T follicular helper cell (primary cell): Measurements from ENCODE around the gene TRPV3.
A peak's percentile ranks its signal among the peaks of the same experiment; 100 is the strongest.

Experiments used
- DNase-seq: peaks from one replicate; pipeline ENCODE4 v3.0.0-alpha.2; 2020; ENCODE audit warnings: low read depth

The TRPV3 gene

DNA sequence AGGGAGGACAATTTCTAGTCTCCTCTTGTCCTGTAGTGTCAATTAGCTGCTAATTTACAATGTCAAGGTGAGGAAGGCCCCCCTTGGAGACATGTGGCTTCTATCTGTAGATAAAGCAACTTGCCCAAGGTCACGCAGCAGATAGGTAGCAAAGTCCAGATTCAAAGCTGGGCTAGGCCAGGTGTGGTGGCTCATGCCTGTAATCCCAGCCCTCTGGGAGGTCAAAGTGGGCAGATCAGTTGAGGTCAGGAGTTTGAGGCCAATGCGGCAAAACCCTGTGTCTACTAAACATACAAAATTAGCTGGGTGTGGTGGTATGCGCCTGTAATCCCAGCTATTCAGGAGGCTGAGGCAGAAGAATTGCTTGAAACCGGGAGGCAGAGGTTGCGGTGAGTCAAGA lies 11.1 kb downstream of the TRPV3 start:
- DNase-seq = no peak

- no peak for DNase-seq
Measured at GRCh38 chr17:3545151-3545550, 12.5 kb downstream of the TRPV3 start.

DNA sequence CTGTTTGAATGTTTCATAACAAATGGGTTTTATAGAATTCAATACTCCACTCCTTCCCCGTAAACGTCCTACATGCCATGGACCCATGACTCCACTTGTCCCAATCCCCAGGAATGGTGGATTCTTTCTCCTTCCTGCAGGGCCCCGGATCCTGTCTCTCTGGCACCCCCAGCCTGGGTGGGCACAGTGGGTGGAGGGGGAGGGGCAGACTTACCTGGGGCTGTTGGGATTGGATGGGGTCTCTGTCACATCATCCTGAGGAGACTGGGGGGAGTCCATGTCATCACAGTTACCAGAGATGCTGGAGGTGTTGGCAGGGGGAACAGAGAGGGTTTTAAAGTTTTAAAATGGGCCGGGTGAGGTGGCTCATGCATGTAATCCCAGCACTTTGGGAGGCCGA lies 13.2 kb downstream of the TRPV3 start:
- DNase-seq = no peak

GRCh38 chr17:3543453-3543852 lies 14.2 kb downstream of the TRPV3 start:
- DNase-seq = no peak

DNA sequence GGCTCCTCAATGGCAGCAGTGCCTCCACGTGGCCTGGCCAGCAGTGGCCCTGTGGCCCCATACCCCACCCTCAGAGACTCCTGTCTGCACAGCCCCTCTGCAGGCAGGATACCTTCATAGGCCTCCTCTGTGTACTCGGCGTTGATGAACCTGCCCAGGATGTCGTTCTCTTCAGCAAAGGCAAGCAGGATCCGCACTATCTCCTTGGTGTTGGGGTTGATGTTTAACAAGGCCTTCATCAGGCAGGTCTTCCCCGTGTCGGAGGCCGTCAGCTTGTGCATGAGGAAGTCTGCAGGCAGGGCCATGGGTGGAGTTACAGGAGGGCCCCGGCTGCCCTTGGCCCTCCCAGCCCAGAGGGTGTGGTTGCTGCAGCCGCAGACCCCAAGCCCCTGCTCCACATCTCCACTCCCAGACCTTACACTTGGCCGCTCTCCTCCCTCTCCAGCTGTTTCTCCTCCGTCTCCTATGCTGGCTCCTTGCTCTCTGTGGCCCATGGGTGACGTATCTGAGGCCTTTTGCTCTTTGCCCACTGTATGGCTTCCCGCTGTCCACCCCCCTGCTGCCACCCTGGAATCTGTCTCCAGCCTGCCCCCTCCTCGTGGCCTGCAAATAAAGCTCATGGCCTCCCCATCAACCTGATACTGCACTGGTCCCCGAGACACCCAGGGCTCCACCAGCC lies 15.1 kb downstream of the TRPV3 start:
- DNase-seq = no peak

DNA sequence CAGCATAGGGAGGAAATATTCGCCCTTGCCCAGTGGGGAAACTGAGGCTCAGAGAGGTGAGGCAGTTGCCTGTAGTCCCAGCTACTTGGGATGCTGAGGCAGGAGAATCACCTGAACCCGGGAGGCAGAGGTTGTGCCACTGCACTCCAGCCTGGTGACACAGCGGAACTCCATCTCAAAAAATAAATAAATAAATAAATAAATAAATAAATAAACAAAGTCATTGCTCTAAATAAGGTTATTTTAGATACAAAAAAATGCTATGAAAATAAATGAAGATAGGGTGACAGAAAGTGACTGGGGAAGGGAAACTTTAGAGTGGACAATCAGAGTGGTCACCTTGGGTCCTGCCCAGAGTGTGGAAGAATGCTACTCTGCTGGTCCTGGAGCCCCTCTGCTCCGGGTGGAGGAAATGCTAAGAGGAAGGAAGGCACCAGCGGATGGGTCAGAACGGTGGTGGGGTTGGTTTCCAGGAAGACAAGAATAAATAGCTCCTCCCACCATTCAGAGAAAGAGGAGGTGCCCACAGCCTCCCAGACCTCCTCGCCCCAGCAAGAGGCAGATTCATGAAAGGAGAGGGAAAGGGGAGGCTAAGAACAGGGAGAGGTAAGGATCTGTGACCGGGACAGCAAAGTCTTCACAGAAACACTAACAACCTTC lies 17.6 kb downstream of the TRPV3 start:
- DNase-seq = no peak

DNA sequence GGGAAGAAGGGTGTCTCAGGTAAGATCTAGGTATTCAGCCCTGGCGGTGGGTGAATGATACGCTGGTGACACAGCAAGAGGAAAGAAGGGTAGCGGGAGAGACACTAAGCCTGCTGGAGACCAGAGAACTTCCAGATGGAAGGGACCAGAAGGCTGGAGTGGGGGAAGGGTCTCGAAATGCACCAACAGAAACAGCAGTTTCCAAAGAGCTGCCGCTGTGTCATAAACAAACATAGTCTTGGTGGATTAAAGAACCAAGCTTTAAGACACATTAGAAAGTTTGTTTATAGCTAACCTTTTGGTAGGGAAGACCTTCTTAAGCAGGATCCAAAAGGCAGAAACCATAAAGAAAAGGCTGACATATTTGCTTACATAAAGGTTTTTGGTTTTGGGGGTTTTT lies 20.9 kb downstream of the TRPV3 start:
- no peak for DNase-seq

DNA sequence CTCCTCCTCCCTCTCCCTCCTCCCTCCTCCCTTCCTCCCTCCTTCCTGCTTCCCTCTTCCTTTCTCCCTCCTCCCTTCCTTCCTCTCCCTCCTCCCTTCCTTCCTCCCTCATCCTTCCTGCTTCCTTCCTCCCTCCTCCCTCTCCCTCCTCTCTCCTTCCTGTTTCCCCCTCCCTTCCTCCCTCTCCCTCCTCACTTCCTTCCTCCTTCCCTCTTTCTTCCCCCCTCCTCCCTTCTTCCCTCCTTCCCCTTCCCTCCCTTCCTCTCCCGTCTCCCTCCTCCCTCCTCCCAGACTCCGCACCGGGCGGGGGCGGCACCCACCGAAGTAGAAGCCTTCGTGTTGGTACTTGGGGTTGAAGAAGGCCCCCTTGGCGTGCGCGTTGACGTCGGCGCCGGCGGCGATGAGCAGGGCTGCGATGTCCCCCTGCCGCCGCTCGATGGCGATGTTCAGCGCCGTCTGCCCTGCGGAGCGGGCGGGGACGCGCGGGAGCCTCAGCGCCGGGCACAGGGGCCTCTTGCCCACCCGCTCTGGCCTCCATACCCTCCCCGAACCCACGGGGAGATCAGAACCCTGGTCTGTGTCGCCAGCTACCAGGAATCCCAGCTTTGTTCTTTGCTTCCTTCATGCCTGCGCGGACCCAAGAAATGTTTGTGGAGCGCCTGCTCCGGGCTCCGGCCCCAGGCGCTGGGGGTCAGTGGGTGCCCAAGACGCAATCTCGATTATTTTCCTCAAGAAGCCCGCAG lies 22.2 kb downstream of the TRPV3 start:
- DNase-seq = peak; percentile 28

DNA sequence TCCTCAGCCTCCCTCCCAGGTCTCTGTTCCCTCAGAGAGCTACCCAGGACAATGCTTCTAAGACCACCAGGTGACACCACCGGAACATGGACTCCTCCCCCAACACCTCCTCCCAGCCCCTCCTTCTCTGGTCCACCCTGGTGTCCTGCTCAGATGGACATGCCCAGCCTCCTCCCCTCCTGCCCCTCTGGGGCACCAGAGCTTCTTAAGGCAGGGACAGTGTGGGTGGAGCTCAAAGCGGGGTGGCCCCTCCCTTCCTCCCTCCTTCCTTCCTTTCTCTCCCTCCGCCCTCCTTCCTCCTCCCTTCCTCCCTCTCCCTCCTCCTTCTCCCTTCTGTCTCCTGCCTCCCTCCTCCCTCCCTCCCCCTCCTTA lies 22.7 kb downstream of the TRPV3 start:
- no peak for DNase-seq

GRCh38 chr17:3533752-3534151 lies 23.9 kb downstream of the TRPV3 start:
- DNase-seq = no peak

DNA sequence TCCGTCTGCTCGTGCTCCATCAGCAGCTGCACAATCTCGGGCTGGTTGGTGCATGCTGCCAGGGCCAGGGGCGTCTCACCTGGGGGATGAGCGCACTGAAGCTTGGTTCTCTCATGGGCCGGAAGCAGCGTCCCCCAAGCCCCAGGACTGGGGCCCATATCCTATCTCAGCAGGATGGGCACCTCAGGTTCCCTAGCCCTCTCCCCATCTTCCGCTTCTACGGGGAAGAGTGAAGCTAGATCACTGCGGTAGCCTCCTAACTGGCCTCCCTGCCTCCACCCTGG lies 24.8 kb downstream of the TRPV3 start:
- no peak for DNase-seq

- DNase-seq = no peak
Measured at GRCh38 chr17:3532106-3532858, 25.3 kb downstream of the TRPV3 start.

DNA sequence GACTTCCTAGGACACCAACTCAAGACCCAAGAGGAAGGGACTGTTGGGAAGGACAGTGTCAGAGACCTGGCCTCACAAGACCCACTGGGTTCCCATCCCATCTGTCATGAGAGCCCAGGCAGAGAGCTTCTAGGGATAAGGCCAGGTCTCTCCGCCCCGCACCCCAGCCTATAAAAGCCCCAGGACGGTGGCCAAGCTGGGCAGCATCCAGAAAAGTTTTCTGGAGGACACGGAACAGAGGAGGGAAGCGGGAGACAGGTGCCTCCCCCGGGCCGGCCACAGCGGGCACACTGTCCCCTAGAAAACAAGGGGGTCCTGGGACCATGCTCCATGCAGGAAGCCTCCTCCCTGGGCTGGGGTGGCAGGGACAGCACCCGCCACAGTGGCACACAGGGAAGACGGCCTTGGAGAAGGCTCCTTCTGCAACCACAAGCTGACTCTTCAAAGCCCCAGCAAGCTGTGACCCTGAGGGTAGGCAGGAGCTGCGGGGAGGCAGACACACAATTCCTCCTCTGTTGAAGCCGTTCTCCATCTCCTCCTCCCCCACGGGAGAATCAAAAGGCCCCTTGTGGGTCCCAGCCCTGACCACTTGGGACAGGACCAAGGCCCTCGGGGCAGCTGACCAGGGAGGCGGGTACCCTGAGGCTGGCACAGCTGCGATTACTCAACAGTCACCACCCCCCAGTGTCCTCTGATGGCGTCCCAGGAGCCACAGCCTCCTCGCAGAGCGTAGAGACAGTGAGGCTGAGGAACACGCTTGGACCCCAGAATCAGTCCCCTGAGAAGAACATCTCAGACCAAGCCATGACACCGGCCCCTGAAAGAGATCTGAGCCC lies 26.1 kb downstream of the TRPV3 start:
- no peak for DNase-seq

- no peak for DNase-seq
Measured at GRCh38 chr17:3529817-3530741, 27.5 kb downstream of the TRPV3 start.

DNA sequence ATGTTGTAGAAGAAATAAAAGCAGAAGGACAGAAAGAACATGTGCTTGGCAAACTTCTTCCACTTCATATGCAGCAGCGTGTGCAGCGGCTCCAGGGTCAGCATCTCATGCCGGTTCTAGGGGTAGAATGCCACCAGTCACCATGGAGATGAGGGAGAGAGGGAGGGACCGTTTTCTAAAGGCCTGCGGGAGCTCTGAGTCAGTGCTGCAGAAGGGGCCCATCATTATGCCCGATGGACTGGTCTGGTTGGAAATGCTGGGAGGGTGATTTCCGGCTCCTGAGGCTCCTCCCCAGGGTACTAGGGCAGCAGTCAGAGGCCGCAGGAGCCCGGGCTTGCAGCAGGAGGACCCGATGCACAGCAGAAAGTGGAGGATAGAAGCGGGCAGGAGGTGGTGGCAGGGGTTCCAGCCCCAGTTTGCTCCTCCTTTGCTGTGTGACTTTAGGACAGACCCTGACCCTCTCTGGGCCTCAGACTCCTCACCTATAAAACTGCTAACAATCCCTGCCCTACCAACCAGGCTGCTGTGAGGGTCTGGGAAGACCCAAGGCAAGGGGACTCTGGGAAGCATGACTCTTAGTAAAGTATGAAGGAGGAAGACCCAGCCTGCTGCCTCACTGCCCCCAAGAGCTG lies 28.6 kb downstream of the TRPV3 start:
- DNase-seq = no peak

GRCh38 chr17:3528403-3528851 lies 29.2 kb downstream of the TRPV3 start:
- no peak for DNase-seq

- DNase-seq = no peak
Measured at GRCh38 chr17:3527896-3528295, 29.7 kb downstream of the TRPV3 start.

DNA sequence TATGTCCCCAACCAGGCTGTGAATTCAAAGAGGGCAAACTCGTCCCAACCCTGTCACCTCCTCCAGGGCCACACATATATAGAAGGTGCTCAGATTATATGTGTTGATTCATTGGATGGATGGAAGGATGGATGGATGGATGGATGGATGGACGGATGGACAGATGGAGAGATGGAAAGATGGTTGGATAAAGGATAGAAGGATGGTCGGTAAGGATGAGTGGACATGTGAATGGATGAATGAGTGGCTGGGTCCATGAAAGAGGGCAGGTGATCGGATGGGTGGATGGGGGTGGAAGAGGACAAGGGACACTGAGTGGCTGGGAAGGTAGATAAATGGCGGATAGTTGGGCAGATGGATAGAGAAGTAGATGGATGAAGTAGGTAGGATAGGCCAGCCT lies 30.1 kb downstream of the TRPV3 start:
- DNase-seq = no peak

DNA sequence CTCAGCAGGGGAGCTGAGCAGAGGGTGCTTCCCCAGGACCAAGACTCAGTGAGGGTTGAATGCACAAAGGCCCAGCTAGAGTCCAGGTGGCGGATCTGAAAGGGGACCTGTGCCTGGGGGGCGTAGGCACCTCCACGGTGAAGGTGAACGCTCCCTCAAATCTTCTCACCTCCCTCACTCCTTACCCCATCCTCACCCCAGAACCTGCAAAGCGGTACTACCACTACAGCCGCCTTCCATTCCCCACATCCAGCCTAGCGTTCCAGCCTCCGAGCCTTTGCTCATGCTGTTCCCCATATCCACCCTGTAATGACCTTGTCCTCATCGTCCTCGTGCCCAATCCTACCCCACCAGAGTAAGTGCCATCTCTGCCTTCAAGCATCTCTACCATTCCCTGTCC lies 30.6 kb downstream of the TRPV3 start:
- no peak for DNase-seq

- DNase-seq = no peak
Measured at GRCh38 chr17:3526491-3526890, 31.1 kb downstream of the TRPV3 start.
